ENCODE results near the gene HLA-E. TPM values are rescaled to one million over a fixed set of nuclear protein-coding genes. Genes with fewer than 3 reads are reported as not detected.
A peak's percentile ranks its signal among the peaks of the same experiment; 100 is the strongest.
"Not testable (repeated sequence)": the region's sequence is repeated elsewhere in the genome, so short reads cannot be mapped to it uniquely, and the experiment has no call there.

HLA-E gene
- total RNA-seq, 1 donor from 2014 or later, result 896 TPM

- no peak for DNase-seq (ENCODE audit: low spot score in 2 of 2)
- H3K4me1 ChIP-seq, result peaks cover 7 to 10% of the 10 kb centered on the region in 2 donors
- intact Hi-C loops (cut with DNase I), result no loop called here
- H3K4me3 ChIP-seq, result peak overlapping the region; percentile 63 to 73
- no peak for TF ChIP-seq CTCF (IDR thresholded peaks at IDR 0.05)
- no peaks in the 10 kb centered on the region for H3K36me3 ChIP-seq
- no peaks in the 10 kb centered on the region for H3K9me3 ChIP-seq
- peaks cover 29% of the 10 kb centered on the region for H3K27me3 ChIP-seq
- no peak overlapping the region for H3K27ac ChIP-seq
Measured at GRCh38 chr6:30465595-30466306, 23.6 kb upstream of the HLA-E start.

GRCh38 chr6:30470968-30471367, 18.3 kb upstream of the HLA-E start:
- no peak overlapping the region for H3K27ac ChIP-seq
- H3K4me3 ChIP-seq, result no peak overlapping the region
- H3K4me1 ChIP-seq, result peaks cover 4 to 8% of the 10 kb centered on the region in 2 donors
- intact Hi-C loops (cut with DNase I), result no loop called here
- DNase-seq (ENCODE audit: low spot score in 2 of 2), result no peak
- no peaks in the 10 kb centered on the region for H3K36me3 ChIP-seq
- no peaks in the 10 kb centered on the region for H3K9me3 ChIP-seq
- H3K27me3 ChIP-seq, result peaks cover 16% of the 10 kb centered on the region
- no peak for TF ChIP-seq CTCF (IDR thresholded peaks at IDR 0.05)

- H3K9me3 ChIP-seq; DNase-seq (ENCODE audit: low spot score in 2 of 2); intact Hi-C loops (cut with DNase I); H3K4me3 ChIP-seq; H3K4me1 ChIP-seq; H3K36me3 ChIP-seq; H3K27me3 ChIP-seq; H3K27ac ChIP-seq: not testable (repeated sequence)
Measured at GRCh38 chr6:30475116-30475515, 14.2 kb upstream of the HLA-E start.

GRCh38 chr6:30480536-30481156, 8.7 kb upstream of the HLA-E start:
- no peak for TF ChIP-seq CTCF (IDR thresholded peaks at IDR 0.05)
- H3K27me3 ChIP-seq, result no peaks in the 10 kb centered on the region

GRCh38 chr6:30481211-30481964, 7.9 kb upstream of the HLA-E start:
- no peak for TF ChIP-seq CTCF (IDR thresholded peaks at IDR 0.05)
- H3K27ac ChIP-seq, result no peak overlapping the region
- no peak for DNase-seq (ENCODE audit: low spot score in 2 of 2)
- no peaks in the 10 kb centered on the region for H3K27me3 ChIP-seq
- intact Hi-C loops (cut with DNase I), result loop anchor here (10.0 kb wide), 2 partner anchors 243 to 433 kb away; partner anchors contain the start of genes TUBB and VARS2
- H3K4me3 ChIP-seq, result peak overlapping the region in 1 of 2 donors; percentile 7
- H3K36me3 ChIP-seq, result no peaks in the 10 kb centered on the region
- peaks cover 0 to 6% of the 10 kb centered on the region in 2 donors for H3K4me1 ChIP-seq
- no peaks in the 10 kb centered on the region for H3K9me3 ChIP-seq

More at GRCh38 chr6:30480536-30481156, 8.7 kb upstream of the HLA-E start:
- peaks cover 0 to 6% of the 10 kb centered on the region in 2 donors for H3K4me1 ChIP-seq
- H3K27ac ChIP-seq, result no peak overlapping the region
- intact Hi-C loops (cut with DNase I), result loop anchor here (10.0 kb wide), 2 partner anchors 244 to 434 kb away; partner anchors contain the start of genes TUBB and VARS2
- no peaks in the 10 kb centered on the region for H3K9me3 ChIP-seq
- no peaks in the 10 kb centered on the region for H3K36me3 ChIP-seq
- no peak overlapping the region for H3K4me3 ChIP-seq
- no peak for DNase-seq (ENCODE audit: low spot score in 2 of 2)

All from ascending aorta (tissue), 2 donors.